ENCODE data around the gene OR10A2. TPM values are rescaled to one million over a fixed set of nuclear protein-coding genes. Genes with fewer than 3 reads are reported as not detected.

Gene OR10A2
- total and polyA plus RNA-seq, 2 donors (not counting 1 experiment from before 2014, with no cell fraction given): not detected

- ATAC-seq (ENCODE audit: low read depth) (no peak), DNase-seq (no peak)
- H3K36me3 ChIP-seq (replicated peaks in 1 of 2; ENCODE audit: control extremely low read depth in 1 of 2, control insufficient read depth in 1 of 2, extremely low read depth in 1 of 2, insufficient read depth in 2 of 2, low read length in 1 of 2): no peaks in the 10 kb centered on the region
- H3K27me3 ChIP-seq (replicated peaks in 1 of 4; ENCODE audit: control extremely low read depth in 1 of 4, control insufficient read depth in 3 of 4, insufficient read depth in 4 of 4, low read length in 3 of 4): no peaks in the 10 kb centered on the region
- H3K9me3 ChIP-seq (ENCODE audit: control extremely low read depth in 1 of 3, control insufficient read depth in 2 of 3, insufficient read depth in 1 of 3, low read length in 2 of 3): no peaks in the 10 kb centered on the region
- H3K27ac ChIP-seq (ENCODE audit: low read length in 2 of 2): no peak overlapping the region
- WGBS (ENCODE audit: insufficient coverage): no CpG with 5 or more reads among the region's 1 CpG
- no peak overlapping the region for H3K4me3 Mint-ChIP-seq
- no peaks in the 10 kb centered on the region for H3K9me3 Mint-ChIP-seq (ENCODE audit: insufficient read depth)
- no peaks in the 10 kb centered on the region for H3K79me2 ChIP-seq (ENCODE audit: control insufficient read depth, insufficient read depth, low read length)
- intact Hi-C loops (cut with micrococcal nuclease): no loop called here
- ChIA-PET CTCF (no interaction called here), POLR2A (no interaction called here)
- no peaks in the 10 kb centered on the region for H3K27me3 Mint-ChIP-seq
- no peak overlapping the region for H3K9ac ChIP-seq (ENCODE audit: low read length)
- H3K4me3 ChIP-seq (ENCODE audit: control extremely low read depth in 1 of 5, extremely low read depth in 1 of 5, insufficient read depth in 1 of 5, low read depth in 2 of 5, low read length in 4 of 5): no peak overlapping the region
- H4K20me1 ChIP-seq (ENCODE audit: control insufficient read depth, insufficient read depth, low read length, poor library complexity, severe bottlenecking): no peaks in the 10 kb centered on the region
- H3K27ac Mint-ChIP-seq: peak overlapping the region; percentile 33
- H3K4me1 ChIP-seq (ENCODE audit: control insufficient read depth in 2 of 2, insufficient read depth in 2 of 2, low read length in 2 of 2): peaks cover 10 to 15% of the 10 kb centered on the region in 2 donors
- no peak overlapping the region for H3K4me2 ChIP-seq (replicated peaks; ENCODE audit: low read depth, low read length, poor library complexity, severe bottlenecking)
- TF ChIP-seq EZH2 (IDR thresholded peaks at IDR 0.05; ENCODE audit: borderline replicate concordance, insufficient read depth, low read depth, low read length, poor library complexity, severe bottlenecking): no peak
- TF ChIP-seq CTCF (IDR thresholded peaks at IDR 0.05): no peak
- H3K4me1 Mint-ChIP-seq: peaks cover 21% of the 10 kb centered on the region
- peak overlapping the region; percentile 12 for H2AFZ ChIP-seq (ENCODE audit: insufficient read depth, low read depth, low read length, poor library complexity, severe bottlenecking)
These were observed 28.8 kb upstream of the OR10A2 start for GRCh38 chr11:6834021-6834420.

GRCh38 chr11:6841694-6842093, 21.2 kb upstream of the OR10A2 start:
- H3K4me1 Mint-ChIP-seq: no peaks in the 10 kb centered on the region
- no peak overlapping the region for H2AFZ ChIP-seq (ENCODE audit: insufficient read depth, low read depth, low read length, poor library complexity, severe bottlenecking)
- no peaks in the 10 kb centered on the region for H4K20me1 ChIP-seq (ENCODE audit: control insufficient read depth, insufficient read depth, low read length, poor library complexity, severe bottlenecking)
- no peak for TF ChIP-seq EZH2 (IDR thresholded peaks at IDR 0.05; ENCODE audit: borderline replicate concordance, insufficient read depth, low read depth, low read length, poor library complexity, severe bottlenecking)
- TF ChIP-seq CTCF (IDR thresholded peaks at IDR 0.05): no peak
- H3K4me3 Mint-ChIP-seq: no peak overlapping the region
- ATAC-seq (ENCODE audit: low read depth) (no peak), DNase-seq (no peak)
- CTCF ChIA-PET: interaction anchor here (1.5 kb wide), 1 partner anchor 84 kb away, joined by 3 read pairs; no protein-coding TSS in a partner anchor
- H3K9ac ChIP-seq (ENCODE audit: low read length): no peak overlapping the region
- POLR2A ChIA-PET: interaction anchor here (0.7 kb wide), 1 partner anchor 79 kb away, joined by 3 read pairs; no protein-coding TSS in a partner anchor
- no peak overlapping the region for H3K27ac Mint-ChIP-seq
- peaks cover 8% of the 10 kb centered on the region for H3K27me3 Mint-ChIP-seq
- no peaks in the 10 kb centered on the region for H3K4me1 ChIP-seq (ENCODE audit: control insufficient read depth in 2 of 2, insufficient read depth in 2 of 2, low read length in 2 of 2)
- no peaks in the 10 kb centered on the region for H3K36me3 ChIP-seq (replicated peaks in 1 of 2; ENCODE audit: control extremely low read depth in 1 of 2, control insufficient read depth in 1 of 2, extremely low read depth in 1 of 2, insufficient read depth in 2 of 2, low read length in 1 of 2)
- no peaks in the 10 kb centered on the region for H3K79me2 ChIP-seq (ENCODE audit: control insufficient read depth, insufficient read depth, low read length)
- no peak overlapping the region for H3K4me2 ChIP-seq (replicated peaks; ENCODE audit: low read depth, low read length, poor library complexity, severe bottlenecking)
- peaks cover 0 to 3% (median 0%) of the 10 kb centered on the region in 4 experiments for H3K27me3 ChIP-seq (replicated peaks in 1 of 4; ENCODE audit: control extremely low read depth in 1 of 4, control insufficient read depth in 3 of 4, insufficient read depth in 4 of 4, low read length in 3 of 4)
- no peaks in the 10 kb centered on the region for H3K9me3 Mint-ChIP-seq (ENCODE audit: insufficient read depth)
- H3K27ac ChIP-seq (ENCODE audit: low read length in 2 of 2): no peak overlapping the region
- no peaks in the 10 kb centered on the region for H3K9me3 ChIP-seq (ENCODE audit: control extremely low read depth in 1 of 3, control insufficient read depth in 2 of 3, insufficient read depth in 1 of 3, low read length in 2 of 3)
- H3K4me3 ChIP-seq (ENCODE audit: control extremely low read depth in 1 of 5, extremely low read depth in 1 of 5, insufficient read depth in 1 of 5, low read depth in 2 of 5, low read length in 4 of 5): no peak overlapping the region
- intact Hi-C loops (cut with micrococcal nuclease): no loop called here
